Suprapubic skin (tissue), 4 donors: ENCODE results near the gene KRT4.

Experiments
- CTCF ChIP-seq, 2 donors: fragments of 200-600 bp in 1 of 2; fragments of 450-650 bp in 1 of 2; sonication (generic) in 1 of 2; IDR thresholded peaks; one replicate each; pipeline ENCODE4 v1.5.1; 2016 to 2019; ENCODE audit warnings: antibody characterized with exemption in 2 of 2, mild to moderate bottlenecking in 1 of 2, moderate library complexity in 1 of 2
- EP300 ChIP-seq: sonication (generic); formaldehyde crosslinking; IDR thresholded peaks from one replicate; pipeline ENCODE4 v1.6.1; 2017; ENCODE audit warnings: antibody characterized with exemption
- POLR2A ChIP-seq, 2 donors: fragments of 450-650 bp; IDR thresholded peaks; one replicate each; pipeline ENCODE4 v1.6.1; 2017; ENCODE audit warnings: antibody characterized with exemption in 2 of 2, mild to moderate bottlenecking in 2 of 2, moderate library complexity in 2 of 2
- POLR2AphosphoS5 ChIP-seq, 3 donors: sonication (generic); formaldehyde crosslinking; IDR thresholded peaks; one replicate each; pipeline ENCODE4 v1.6.1; 2017; ENCODE audit warnings: antibody characterized with exemption in 3 of 3

GRCh38 chr12:52832451-52832850 lies 18.5 kb upstream of the KRT4 start:
- TF ChIP-seq CTCF (IDR thresholded peaks at IDR 0.05) (no peak), POLR2A (IDR thresholded peaks at IDR 0.05) (no peak), EP300 (no peak), POLR2AphosphoS5 (IDR thresholded peaks at IDR 0.05) (no peak)
